K562 (cell line): ENCODE measurements around the gene B4GALNT3.

Source experiments
- BCOR ChIP-seq: fragments of 450-650 bp; IDR thresholded peaks from 2 replicates; pipeline ENCODE4 v1.6.1; 2016
- CC2D1A ChIP-seq: fragments of 450-650 bp; IDR thresholded peaks from 2 replicates; pipeline ENCODE4 v1.6.1; 2017; ENCODE audit warnings: mild to moderate bottlenecking
- CHCHD3 ChIP-seq: fragments of 250-450 bp; sonication (Bioruptor Pico); IDR thresholded peaks from 2 replicates; pipeline ENCODE4 v2.1.2; 2022; ENCODE audit warnings: mild to moderate bottlenecking
- CREB5 ChIP-seq: fragments of 250-450 bp; sonication (Bioruptor Pico); IDR thresholded peaks from 2 replicates; pipeline ENCODE4 v1.5.0; 2020; ENCODE audit warnings: mild to moderate bottlenecking
- CTCF ChIP-seq, 3 experiments: IDR thresholded peaks in 2 of 3; conservative IDR thresholded peaks in 1 of 3; 2 replicates each; pipeline ENCODE4 v1.5.1; 2011 to 2012; ENCODE audit warnings: low read length in 3 of 3, mild to moderate bottlenecking in 3 of 3, control low read depth in 2 of 3, improper control_type of control experiment in 1 of 3, inconsistent platforms in 1 of 3, low read depth in 1 of 3, mixed read lengths in 1 of 3, moderate library complexity in 1 of 3; ENCODE audit not compliant: insufficient read depth in 2 of 3
- GABPA ChIP-seq: fragments of 200-800 bp; sonication (Bioruptor generic); conservative IDR thresholded peaks from 2 replicates; pipeline ENCODE4 v1.6.1; 2016; ENCODE audit warnings: low read depth, missing genetic modification characterization, missing compliant biosample characterization
- MAFF ChIP-seq: IDR thresholded peaks from 2 replicates; pipeline ENCODE4 v1.6.1; 2012; ENCODE audit warnings: low read length, improper control_type of control experiment
- RAD51 ChIP-seq: fragments of 450-650 bp; IDR thresholded peaks from 2 replicates; pipeline ENCODE4 v1.7.1; 2016; ENCODE audit warnings: low read depth, mild to moderate bottlenecking, borderline replicate concordance
- REST ChIP-seq, 2 experiments: fragments of 450-650 bp; formaldehyde crosslinking in 1 of 2; IDR thresholded peaks; 2 replicates each; pipeline versions ENCODE4 v1.4.0 to v1.6.1; 2014 to 2020; ENCODE audit warnings: mild to moderate bottlenecking in 2 of 2, borderline replicate concordance in 1 of 2, low read depth in 1 of 2
- SMAD4 ChIP-seq: fragments of 250-450 bp; sonication (Bioruptor Pico); conservative IDR thresholded peaks from 2 replicates; pipeline ENCODE4 v1.8.0; 2021; ENCODE audit warnings: inconsistent platforms, mild to moderate bottlenecking, moderate library complexity
- SMC3 ChIP-seq: conservative IDR thresholded peaks from 2 replicates; pipeline ENCODE4 v1.6.1; 2011; ENCODE audit warnings: low read depth, low read length, improper control_type of control experiment; ENCODE audit not compliant: insufficient read depth
- U2AF1 ChIP-seq: fragments of 200-400 bp; formaldehyde crosslinking; optimal IDR thresholded peaks from 2 replicates; pipeline ENCODE3; 2017; ENCODE audit warnings: mild to moderate bottlenecking, low read depth, low read length, moderate library complexity
- ZBTB17 ChIP-seq: fragments of 450-650 bp; formaldehyde crosslinking; IDR thresholded peaks from 2 replicates; pipeline ENCODE4 v1.4.0; 2020; ENCODE audit warnings: mild to moderate bottlenecking
- ZNF280B ChIP-seq: fragments of 250-450 bp; sonication (Bioruptor Pico); IDR thresholded peaks from 2 replicates; pipeline ENCODE4 v1.5.1; 2021; ENCODE audit warnings: mild to moderate bottlenecking

GRCh38 chr12:552466-552865 is 92.7 kb downstream of the B4GALNT3 start:
- TF ChIP-seq MAFF (no peak), U2AF1 (no peak), REST (IDR thresholded peaks at IDR 0.05; ENCODE audit: borderline replicate concordance) (no peak), REST (CRISPR knock-in tag; IDR thresholded peaks at IDR 0.05; ENCODE audit: low read depth) (no peak), CREB5 (CRISPR knock-in tag) (no peak), ZBTB17 (CRISPR knock-in tag) (no peak), BCOR (no peak), GABPA (tag) (no peak), SMAD4 (CRISPR knock-in tag) (no peak), CHCHD3 (no peak), CC2D1A (no peak), ZNF280B (CRISPR knock-in tag) (no peak), SMC3 (no peak), CTCF (IDR thresholded peaks at IDR 0.05 in 2 of 3, conservative IDR thresholded peaks at IDR 0.05 in 1 of 3; ENCODE audit: insufficient read depth in 2 of 3, low read depth in 1 of 3, low read length in 3 of 3) (no peak), RAD51 (peak; percentile 78)
